ENCODE data around the gene SEMA3B.

DNA sequence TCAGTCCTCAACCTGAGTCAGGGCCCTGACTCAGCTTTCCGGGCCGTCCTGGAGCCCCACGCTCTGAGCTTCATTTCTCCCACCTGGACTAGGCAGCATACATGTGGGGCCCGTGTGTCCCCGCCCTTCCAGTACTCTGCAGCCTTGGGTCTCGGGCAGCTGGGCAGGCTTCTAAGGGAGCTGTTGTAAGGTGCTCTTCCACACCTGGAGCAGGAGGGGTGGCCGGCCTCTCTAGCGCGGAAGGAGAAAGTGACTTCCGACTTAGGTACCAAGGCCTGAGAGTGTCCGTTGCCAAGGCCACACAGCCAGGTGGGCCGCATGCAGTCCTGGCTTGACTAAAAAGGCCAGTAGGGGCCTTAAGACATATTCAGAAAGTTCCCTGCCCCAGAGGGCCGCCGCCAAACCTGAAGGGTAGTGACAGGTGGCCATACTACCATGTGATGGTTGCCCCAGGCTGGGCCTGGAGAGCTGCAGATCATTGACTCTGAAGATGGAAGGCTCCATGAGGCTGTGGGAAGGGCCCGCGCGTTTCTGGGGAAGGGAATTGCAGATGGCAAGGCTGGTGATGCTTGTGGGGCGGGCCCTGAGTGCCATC lies 9.4 kb upstream of the SEMA3B start:
- TF ChIP-seq, protein P1, sequence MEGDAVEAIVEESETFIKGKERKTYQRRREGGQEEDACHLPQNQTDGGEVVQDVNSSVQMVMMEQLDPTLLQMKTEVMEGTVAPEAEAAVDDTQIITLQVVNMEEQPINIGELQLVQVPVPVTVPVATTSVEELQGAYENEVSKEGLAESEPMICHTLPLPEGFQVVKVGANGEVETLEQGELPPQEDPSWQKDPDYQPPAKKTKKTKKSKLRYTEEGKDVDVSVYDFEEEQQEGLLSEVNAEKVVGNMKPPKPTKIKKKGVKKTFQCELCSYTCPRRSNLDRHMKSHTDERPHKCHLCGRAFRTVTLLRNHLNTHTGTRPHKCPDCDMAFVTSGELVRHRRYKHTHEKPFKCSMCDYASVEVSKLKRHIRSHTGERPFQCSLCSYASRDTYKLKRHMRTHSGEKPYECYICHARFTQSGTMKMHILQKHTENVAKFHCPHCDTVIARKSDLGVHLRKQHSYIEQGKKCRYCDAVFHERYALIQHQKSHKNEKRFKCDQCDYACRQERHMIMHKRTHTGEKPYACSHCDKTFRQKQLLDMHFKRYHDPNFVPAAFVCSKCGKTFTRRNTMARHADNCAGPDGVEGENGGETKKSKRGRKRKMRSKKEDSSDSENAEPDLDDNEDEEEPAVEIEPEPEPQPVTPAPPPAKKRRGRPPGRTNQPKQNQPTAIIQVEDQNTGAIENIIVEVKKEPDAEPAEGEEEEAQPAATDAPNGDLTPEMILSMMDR (IDR thresholded peaks at IDR 0.05): no peak
- TF ChIP-seq EP300 (IDR thresholded peaks at IDR 0.05): no peak
- TF ChIP-seq POLR2A (IDR thresholded peaks at IDR 0.05): no peak
- TF ChIP-seq POLR2AphosphoS5 (IDR thresholded peaks at IDR 0.05): no peak
